Activated effector memory CD4-positive, alpha-beta T cell treated with anti-CD3 and anti-CD28 coated beads, Interleukin-2, amount 50 U/mL, for 16 hours (primary cell): ENCODE results near the gene AFF3.
"Not testable (repeated sequence)": the region's sequence is repeated elsewhere in the genome, so short reads cannot be mapped to it uniquely, and the experiment has no call there.

Experiments
- DNase-seq: peaks from one replicate; pipeline ENCODE4 v3.0.0-alpha.2; 2020

Gene AFF3

DNA sequence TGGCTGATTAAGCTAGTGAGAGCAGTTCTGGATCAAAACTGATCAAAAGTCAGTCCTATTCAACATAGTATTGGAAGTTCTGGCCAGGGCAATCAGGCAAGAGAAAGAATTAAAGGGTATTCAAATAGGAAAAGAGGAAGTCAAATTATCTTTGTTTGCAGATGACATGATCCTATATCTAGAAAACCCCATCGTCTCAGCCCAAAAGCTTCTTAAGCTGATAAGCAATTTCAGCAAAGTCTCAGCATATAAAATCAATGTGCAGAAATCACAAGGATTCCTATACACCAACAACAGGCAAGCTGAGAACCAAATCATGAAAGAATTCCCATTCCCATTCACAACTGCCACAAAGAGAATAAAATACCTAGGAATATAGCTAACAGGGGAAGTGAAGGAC lies 368.7 kb downstream of the AFF3 start:
- not testable (repeated sequence) for DNase-seq

DNA sequence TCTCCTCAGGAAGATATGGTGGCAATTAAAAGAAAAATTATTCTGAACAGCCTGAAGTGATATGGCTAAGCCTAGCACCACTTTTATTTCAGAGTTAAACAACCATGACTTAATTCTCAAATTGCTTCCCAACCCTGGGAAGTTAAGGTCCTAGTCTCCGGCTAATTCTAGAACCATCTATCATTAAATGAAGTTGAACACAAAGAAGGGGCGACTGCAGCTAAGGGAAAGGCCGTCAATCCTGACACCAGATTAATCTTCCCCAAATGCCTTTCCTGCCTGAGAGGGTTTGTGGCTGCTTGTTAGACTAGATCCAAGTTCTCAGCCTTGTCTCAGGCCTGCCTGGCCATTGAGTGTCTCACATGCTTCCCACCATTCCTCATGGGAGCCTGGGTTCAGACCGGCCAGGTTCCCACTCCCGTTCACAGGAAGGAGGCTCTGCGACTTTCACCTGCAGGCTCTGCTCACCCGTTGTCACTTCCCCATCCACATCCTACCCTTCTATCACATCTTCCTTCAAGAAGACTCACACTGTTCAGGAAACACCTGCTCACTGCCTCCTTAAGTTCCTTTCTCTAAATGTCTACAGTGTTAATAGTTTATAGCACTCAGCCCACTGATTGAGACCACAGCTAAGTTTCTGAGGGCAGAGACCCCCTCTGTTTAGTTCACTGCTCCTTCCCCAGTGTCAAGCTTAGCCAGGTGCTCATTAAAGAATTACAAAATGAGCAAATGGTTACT lies 369.6 kb downstream of the AFF3 start:
- DNase-seq: no peak

DNA sequence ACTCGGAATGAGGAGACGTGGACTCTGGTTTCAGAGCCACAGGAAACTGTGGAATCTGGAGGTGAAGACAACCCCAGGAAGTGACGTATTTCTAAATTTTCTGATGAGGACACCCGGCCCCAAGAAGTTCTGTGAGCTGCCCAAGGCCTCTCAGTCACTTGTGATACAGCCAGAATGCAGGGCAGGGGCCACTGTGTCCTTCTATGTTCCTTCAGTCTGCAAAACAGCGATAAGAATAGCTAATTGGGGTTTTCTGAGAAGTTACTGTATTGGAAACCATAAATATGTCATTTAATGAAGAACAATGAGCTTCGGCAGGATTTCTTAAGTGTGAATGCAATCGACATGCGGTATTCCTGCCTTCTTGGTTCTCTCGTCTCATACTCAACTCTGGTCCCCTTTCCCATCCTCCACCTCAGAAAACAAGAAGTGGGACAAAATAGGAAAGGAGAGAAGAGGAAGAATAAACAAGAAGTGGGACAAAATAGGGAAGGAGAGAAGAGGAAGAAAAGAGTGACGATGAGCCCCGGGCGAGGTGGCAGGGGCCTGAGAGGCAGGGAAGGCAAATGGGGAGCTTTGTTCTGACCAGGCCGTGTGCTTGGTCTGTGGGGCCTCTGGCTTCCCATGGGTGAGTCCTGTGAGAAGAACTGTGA lies 370.6 kb downstream of the AFF3 start:
- no peak for DNase-seq

DNA sequence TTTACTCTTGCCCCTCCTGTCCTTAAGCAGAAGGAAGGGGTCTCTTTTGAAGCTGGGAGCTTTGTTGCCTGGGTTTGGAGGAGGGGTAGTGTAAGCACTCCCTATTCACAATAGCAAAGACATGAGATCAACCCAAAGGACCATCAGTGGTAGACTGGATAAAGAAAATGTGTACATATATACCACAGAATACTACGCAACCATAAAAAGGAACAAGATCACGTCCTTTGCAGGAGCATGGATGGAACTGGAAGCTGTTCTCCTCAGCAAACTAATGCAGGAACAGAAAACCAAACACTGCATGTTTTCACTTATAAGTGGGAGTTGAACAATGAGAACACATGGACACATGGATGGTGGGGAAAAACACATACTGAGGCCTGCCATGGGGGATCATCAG lies 371.5 kb downstream of the AFF3 start:
- no peak for DNase-seq

DNA sequence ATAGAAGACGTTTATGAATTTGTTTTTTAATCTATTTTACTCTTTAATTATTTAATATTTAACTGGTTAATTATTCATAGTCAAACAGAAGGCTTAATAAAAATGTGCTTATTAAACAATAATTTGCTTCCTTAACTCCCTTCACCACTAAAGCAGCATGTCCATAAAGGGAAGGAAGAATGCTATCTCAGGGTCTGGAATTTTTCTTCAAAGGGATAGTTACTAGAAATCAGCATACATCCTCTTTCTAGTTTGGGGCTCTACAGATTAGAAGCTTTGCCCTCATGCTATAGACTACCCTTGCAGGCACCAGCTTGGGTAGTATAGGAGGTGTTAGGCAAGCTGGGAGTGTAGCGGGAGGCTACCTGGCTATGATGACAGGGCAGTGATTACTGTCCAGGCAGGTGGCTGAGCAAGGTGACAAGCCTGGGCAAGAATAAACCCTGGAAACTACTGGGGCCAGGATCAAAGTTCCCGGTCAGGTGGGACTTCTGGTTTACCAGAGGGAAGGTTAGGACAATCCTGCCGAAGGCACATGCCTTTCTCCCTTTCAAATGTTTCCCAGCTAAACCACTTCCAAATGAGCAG lies 376.6 kb downstream of the AFF3 start:
- no peak for DNase-seq

DNA sequence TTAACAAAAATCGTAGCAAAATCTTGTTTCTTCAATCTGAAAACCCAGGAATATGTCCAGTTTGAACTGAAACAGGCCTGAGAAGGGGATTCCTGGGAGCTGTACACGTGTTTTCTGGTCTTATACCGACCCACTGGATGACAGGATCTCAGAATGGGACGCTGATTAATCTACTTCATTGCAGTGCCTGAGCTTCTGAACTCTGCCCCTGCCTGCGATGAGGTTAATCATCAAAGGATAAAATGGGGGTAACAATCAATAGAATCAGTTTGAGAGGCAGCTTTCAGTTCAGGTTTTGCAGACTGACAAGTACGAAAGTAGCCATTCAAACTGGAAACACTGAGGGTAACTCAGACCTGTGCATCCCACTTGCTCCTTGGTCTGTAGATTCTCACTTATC lies 378.6 kb downstream of the AFF3 start:
- no peak for DNase-seq

DNA sequence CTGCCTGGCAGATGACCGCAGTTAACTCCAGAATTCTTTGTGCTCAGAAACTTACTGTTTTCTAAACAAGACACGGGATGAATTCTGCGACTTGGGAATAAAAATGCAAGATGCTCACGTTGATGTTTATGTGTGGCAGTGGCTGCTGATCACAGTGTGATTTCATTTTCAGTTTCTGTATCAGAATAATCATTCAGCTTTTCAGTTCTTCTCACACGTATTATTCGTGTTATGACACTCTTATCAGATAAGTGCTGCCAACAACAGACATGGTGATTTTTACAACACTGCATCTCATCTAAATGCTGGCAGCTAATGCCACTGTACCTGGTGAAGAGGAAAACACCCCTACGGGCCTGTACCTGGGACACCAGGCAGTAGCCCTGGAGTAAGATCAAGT lies 379.7 kb downstream of the AFF3 start:
- DNase-seq: no peak

DNA sequence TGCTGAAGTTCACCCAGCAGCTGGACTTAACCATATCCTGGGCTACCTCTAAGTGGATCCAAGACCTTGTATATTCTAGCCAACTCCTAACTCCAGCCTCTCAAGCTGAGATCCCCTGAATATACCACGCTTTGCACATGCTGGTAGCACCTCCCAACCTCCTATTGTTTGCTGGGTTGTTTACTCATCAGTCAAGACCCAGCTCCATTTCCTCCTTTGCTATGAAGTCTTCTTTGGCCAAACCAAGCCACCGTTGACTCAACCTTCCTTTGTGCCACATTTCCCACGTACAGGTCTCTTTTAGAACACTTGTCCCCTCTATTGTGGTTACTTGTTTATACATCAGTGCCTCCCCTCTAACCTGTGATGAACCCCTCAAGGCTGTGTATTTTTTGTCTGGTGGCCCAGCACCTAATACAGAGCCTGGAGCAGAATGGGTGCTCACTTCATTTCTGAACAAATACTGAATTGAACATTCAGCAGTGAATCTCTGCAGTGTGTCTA lies 384.7 kb downstream of the AFF3 start:
- no peak for DNase-seq

DNA sequence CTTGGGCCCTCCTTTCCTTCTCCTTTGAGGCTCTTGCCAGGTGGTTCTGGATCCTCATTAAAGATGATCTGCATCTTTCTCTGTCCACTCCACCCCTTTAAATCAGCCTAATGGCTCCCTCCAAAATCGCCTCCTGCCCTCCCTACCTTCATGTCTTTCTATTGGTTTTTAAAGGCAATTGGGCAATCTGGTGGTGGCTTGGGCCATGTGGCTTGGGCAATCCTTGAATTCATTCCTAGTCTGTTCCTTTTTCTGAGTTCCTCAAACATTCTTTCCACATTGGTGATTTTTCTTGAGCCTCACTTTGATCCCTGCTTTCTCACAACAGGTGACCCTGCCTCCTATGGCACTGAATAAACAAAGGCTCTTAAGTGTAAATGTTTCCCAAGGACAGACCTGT lies 386.3 kb downstream of the AFF3 start:
- no peak for DNase-seq

DNA sequence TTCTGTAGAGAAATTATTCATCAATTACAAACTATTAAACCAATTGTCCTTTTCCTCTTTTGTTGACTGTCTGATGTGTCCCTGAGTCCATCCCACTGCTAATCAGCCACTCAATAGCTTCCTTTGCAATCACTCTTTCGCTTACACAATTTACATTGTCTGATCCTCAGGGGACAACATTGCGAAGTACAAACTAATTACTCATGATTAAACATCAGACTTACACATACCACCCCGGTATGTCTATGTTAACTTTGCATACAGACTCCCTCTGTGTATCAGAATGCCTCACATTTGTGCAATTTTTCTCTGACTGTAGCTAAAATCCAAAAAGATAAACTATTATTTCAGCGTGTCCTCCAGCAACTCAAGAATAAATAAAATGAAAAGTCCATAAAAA lies 388.2 kb downstream of the AFF3 start:
- no peak for DNase-seq

DNA sequence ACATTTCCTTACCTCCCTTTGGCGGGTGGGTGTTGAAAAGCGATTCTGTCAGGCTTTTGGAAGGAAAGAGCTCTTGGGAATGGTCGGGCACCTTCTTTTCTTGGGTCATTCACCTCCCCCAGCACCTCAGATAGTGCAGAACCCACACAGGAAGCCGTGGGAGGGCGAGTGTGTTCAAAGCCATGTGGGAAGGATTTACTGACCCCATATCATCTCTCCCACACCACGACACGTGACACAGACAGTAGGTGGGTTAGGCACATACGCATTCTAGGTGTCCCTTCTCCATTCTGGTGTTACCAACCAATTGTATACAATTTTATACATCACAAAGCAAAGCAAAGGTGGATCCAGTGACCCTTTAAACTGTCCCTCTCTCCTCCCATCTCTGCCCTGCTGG lies 388.9 kb downstream of the AFF3 start:
- no peak for DNase-seq

DNA sequence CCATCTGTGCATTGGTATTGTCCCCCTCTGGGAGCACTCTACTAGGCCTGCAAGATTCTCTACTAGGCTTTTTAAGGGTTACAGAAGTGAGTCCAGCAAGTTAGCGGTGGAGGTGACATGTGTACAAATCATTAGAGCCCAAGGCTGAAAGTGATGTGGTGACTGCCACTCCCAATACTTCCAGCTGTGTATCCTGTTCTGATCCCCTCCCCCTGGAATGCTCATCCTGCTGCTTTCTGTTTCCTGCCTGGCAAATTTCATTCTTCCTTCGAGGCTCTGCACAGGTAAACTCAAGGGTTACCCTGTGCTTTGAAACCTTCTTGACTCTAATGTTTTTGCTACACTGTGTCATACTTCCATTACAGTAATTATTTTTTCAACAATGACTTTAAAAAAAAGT lies 394.0 kb downstream of the AFF3 start:
- no peak for DNase-seq

DNA sequence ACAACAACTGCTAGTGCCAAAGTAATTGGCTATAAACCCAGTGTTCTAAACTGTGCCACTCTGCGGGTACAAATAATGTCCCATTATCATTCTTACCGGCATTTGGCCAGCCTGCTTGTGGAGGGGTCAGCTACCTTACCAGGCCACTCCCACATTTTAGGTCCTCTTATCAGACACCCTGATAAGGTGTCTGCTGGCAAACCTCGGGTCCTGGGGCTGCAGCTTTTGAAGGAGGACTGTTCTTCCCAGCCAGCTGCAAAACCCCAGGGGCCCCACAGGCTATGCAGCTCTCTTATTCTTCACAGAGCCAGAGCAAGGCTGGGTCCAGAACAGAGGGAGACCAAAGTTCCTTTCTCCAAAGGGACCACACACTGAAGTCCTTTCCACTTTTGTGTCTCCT lies 394.5 kb downstream of the AFF3 start:
- no peak for DNase-seq

DNA sequence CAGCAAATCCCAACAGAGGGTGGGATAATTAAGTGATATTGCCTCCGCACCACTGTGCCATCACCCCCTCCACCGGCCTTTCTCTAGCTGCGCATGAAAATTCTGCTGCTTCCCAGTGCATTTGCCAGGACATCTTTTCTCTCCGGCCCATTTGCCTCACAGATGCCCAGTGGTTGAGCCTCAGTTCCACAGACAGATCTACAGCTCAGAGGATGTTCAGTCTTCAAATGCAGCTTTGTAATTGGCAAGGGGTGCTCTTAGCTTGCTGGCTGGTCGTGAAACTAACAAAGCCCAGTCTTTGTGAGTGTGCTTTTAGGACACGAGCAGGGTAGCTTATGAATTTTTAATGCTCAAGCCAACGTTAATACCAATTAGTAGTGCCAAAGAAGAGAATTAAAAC lies 399.2 kb downstream of the AFF3 start:
- no peak for DNase-seq

DNA sequence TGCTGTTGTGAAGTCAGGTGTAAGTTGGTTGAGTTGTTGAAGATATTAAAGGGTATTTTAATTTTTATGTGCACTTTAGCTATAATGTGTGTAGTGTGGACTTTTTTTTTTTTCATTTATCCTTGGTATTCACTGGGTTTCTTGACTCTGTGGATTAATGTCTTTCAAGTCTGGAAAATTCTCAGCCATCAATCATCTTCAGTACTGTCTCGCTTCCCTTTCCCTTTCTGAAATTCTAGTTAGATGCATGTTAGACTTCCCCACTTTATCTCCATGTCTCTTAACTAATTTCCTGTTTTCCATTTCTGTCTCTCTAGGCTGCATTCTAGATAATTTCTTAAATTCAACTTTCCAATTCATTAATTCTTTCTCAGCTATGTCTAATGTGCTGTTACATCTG lies 404.9 kb downstream of the AFF3 start:
- no peak for DNase-seq

DNA sequence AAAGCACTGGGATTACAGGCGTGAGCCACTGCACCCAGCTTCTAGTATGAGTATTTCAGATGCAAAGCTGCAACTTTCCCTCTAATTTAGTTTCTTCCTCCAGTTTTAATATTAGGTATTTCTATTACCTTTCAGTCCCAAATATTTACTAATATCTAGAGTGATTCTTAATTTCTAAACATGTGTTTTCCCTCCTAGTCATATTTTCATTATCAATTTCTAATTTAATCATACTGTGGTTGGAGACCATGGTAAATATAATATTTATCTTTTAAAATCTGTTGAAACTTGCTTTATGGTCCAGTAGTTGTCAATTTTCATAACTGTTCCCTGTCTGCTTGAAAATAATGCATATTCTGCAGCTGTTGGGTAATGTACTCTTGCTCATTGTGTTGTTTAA lies 406.6 kb downstream of the AFF3 start:
- no peak for DNase-seq

DNA sequence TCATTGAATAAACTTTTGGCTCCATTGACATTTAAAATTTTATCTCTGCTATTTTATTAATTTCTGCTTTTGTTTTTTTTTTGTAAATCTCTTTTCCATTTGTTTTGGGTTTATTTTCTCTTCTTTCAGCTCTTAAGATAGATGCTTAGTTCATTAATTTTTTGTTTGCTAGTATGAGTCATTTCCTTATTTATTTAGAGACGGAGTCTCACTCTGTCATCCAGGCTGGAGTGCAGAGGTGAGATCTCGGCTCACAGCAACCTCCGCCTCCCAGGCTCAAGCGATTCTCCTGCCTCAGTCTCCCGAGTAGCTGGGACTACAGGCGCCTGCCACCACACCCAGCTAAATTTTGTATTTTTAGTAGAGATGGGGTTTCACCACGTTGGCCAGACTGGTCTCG lies 407.1 kb downstream of the AFF3 start:
- DNase-seq: not testable (repeated sequence)

DNA sequence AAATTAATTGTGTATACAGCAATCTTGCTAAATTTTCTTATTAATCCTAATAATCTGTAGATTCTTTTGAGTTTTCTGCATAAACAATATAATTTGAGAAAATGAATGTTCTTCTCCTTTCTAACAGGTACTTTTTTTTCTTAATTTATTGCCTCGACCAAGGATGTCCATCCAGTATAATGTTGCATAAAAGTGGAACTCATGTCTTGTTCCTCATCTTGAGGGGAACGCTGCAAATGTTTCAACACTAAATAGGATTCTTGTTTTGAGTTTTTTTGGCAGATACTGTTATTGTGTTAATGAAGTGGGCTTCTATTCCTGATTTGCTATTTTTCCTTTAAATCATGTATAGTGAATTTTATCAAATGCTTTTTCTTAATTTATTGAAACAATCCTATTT lies 408.2 kb downstream of the AFF3 start:
- DNase-seq: no peak

DNA sequence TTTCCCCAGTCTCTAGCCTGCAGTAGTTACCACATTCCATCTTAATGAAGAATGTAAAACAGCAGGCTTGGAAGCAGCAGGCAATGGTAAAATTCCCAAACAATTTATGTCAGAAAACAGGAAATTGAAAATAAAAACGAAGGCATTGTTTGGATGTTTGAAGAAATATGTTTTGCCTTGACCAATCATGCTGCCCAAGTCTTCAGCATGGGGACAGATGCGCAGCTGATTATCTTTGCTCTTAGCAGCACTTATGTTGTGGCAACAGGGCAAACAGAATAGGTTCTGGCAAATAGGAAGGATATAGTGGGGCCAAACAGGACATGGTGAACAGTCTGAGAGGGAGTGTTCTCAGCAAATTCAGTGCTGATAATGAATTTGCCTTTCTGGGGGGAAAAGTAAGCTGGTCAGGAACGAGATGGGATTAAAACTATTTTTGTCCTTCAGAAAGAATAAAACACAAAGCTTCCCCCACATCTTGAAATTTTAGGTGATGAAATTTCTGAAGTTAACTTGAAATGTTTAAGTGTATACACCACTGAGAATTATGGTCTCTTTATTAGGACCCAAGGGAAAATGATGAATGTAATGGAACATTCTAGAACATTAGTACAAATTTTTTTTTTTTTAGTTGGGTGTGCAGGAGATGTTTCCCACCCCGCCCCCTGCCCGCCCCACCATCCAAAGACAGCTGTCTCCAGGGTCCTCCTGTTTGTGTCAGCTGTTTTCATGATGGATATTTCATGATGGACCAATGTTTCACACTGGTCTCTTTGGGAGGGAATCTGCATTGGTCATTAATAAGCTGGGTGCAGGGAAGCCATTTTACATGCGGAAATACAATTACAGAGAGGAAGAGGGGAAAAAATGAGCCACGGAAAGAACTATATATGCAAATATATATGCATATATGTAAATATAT lies 413.0 kb downstream of the AFF3 start:
- no peak for DNase-seq

DNA sequence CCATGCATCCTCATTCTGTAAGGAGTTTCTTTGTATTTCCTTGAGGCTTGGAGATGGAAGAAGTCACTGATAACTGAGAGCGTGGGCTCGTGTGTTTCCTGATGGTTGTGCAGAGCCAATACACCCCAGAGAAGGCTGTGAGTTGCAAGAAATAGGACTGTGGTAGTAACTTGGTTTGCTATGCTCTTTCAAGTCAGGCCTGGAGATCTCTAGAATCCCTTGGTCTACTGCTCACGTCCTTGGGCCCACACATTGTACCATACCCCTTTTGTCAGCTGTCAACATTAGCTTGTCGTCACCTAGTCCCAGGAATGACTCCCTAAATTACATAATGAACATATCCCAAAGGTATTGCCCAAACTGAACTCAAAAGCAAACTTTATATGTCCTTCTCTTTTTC lies 414.2 kb downstream of the AFF3 start:
- DNase-seq: no peak

DNA sequence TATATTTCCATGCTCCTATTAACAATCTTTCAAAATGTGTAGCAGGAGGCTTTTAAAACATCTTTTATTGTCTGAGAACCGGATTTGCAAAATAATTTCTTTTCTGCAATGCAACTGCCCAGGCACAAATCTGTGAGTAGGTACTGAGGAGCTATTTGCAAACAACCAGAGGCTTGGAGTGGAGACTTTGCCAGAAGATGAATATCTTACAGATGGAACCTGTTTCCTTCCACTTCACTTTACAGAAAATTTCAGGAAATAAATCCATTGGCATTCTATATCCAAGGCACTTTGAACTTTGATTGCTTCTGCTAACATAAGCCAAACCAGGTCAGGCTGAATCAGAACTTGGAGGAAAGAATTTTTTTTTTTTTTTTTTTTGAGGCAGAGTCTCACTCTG lies 415.2 kb downstream of the AFF3 start:
- DNase-seq: no peak

DNA sequence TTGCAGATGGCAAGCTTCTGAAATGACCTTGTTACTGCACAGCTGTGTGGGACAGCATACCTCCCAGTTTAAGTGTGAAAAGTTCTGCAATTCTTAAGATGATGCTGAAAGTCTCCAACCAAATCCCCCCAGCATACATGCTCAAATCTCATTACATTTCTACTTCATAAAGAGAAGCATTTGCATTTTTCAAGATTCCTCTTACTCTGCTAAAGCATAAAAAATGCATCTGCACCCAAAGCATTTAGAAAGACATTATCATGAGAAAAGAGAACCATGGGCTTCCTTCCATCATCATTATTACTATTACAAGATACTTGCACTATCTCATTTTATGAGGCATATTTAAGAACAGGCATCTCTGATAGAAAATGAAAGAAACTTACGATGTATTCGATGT lies 415.7 kb downstream of the AFF3 start:
- no peak for DNase-seq

DNA sequence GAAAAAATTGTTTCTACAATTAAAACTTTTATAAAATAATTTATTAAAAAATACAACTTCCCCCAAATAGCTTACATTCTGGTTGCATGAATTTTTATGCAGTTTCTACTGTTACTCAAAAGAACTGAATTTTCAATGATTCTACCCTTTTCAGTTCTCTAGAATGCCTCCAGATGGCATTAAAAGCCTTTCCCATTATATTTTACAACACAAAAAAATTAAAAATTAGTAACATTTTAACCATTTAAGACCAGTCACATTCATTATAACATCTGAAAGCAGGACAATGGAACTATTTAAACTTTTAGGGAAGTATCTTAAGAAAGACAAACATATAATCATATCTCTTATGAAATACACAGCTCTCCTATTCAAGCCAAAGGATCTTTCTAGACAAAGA lies 416.6 kb downstream of the AFF3 start:
- DNase-seq: no peak
